Activated CD8-positive, alpha-beta memory T cell treated with anti-CD3 and anti-CD28 coated beads for 48 hours (primary cell): ENCODE measurements around the gene WHAMM.
"Not testable (repeated sequence)": the region's sequence is repeated elsewhere in the genome, so short reads cannot be mapped to it uniquely, and the experiment has no call there.

Experiments
- DNase-seq, 3 experiments: peaks; one replicate each; pipeline ENCODE4 v3.0.0-alpha.2; 2020; ENCODE audit warnings: low read depth in 2 of 3, low spot score in 2 of 3

WHAMM gene

GRCh38 chr15:82862886-82863285 is 53.5 kb downstream of the WHAMM start:
- no peak for DNase-seq

GRCh38 chr15:82864967-82865366 is 55.5 kb downstream of the WHAMM start:
- no peak for DNase-seq

- DNase-seq, result not testable (repeated sequence)
Observed at GRCh38 chr15:82865581-82865980, 56.2 kb downstream of the WHAMM start.

GRCh38 chr15:82865981-82866380 is 56.6 kb downstream of the WHAMM start:
- DNase-seq, result not testable (repeated sequence)

- no peak for DNase-seq
Observed at GRCh38 chr15:82870727-82871320, 61.4 kb downstream of the WHAMM start.

GRCh38 chr15:82871358-82871757 is 61.9 kb downstream of the WHAMM start:
- no peak for DNase-seq

- DNase-seq, result no peak
Observed at GRCh38 chr15:82871832-82872484, 62.5 kb downstream of the WHAMM start.

- DNase-seq, result no peak
Observed at GRCh38 chr15:82873000-82873680, 63.7 kb downstream of the WHAMM start.

GRCh38 chr15:82874267-82874666 is 64.8 kb downstream of the WHAMM start:
- no peak for DNase-seq

GRCh38 chr15:82874961-82875360 is 65.5 kb downstream of the WHAMM start:
- no peak for DNase-seq

- DNase-seq, result no peak
Observed at GRCh38 chr15:82875411-82876003, 66.1 kb downstream of the WHAMM start.

GRCh38 chr15:82877825-82878224 is 68.4 kb downstream of the WHAMM start:
- DNase-seq, result no peak

GRCh38 chr15:82878325-82878724 is 68.9 kb downstream of the WHAMM start:
- no peak for DNase-seq

- no peak for DNase-seq
Observed at GRCh38 chr15:82880704-82881103, 71.3 kb downstream of the WHAMM start.

GRCh38 chr15:82881747-82882146 is 72.3 kb downstream of the WHAMM start:
- DNase-seq, result no peak

- DNase-seq, result no peak
Observed at GRCh38 chr15:82882273-82882928, 73.0 kb downstream of the WHAMM start.
